ENCODE data around the gene OSBPL10. TPM values are rescaled to one million over a fixed set of nuclear protein-coding genes. Genes with fewer than 3 reads are reported as not detected.

OSBPL10 gene
- total and polyA plus RNA-seq, 2 donors (not counting 1 experiment from before 2014, with no cell fraction given), result 7.1 to 7.5 TPM

GRCh38 chr3:31953091-31953490 is 28.0 kb downstream of the OSBPL10 start:
- Histone ChIP-seq H2AFZ (ENCODE audit: low read length) (no peak overlapping the region), H3K79me2 (ENCODE audit: control insufficient read depth, insufficient read depth, low read length) (no peaks in the 10 kb centered on the region)

DNA sequence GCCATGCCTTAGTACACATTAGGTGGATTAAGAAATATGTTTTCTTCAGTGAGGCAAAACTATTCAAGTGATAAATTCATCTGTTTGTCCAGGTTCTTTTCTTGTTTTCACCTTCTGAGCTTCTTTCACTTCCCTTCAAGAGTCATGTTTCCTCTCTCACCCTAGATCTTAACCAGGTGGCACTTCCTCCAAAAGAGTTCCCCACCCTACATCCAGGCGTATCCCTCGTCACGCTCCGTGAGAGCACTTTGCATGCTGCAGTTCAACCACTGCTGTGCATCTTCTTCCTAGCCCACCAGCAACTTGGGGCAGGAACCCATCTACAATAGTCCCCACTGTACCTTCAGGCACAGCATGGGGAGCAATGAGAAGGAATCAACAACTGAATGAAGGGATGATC is 28.9 kb downstream of the OSBPL10 start:
- Histone ChIP-seq H3K36me3 (ENCODE audit: control insufficient read depth, insufficient read depth, low read length) (no peaks in the 10 kb centered on the region), H3K9ac (ENCODE audit: insufficient read depth, low read length) (no peak overlapping the region), H3K27me3 (ENCODE audit: control insufficient read depth, insufficient read depth, low read length) (no peaks in the 10 kb centered on the region), H3K27ac (ENCODE audit: insufficient read depth, low read length) (no peak overlapping the region), H4K20me1 (ENCODE audit: control insufficient read depth, extremely low read depth, insufficient read depth, low read length) (no peaks in the 10 kb centered on the region), H3K79me2 (ENCODE audit: control insufficient read depth, insufficient read depth, low read length) (no peaks in the 10 kb centered on the region), H3K4me2 (ENCODE audit: extremely low read depth, insufficient read depth, low read length) (no peak overlapping the region), H3K4me1 (ENCODE audit: control insufficient read depth, extremely low read depth, insufficient read depth, low read length) (no peaks in the 10 kb centered on the region), H3K4me3 (replicated peaks in 1 of 4; ENCODE audit: control extremely low read depth in 1 of 4, insufficient read depth in 1 of 4, low read depth in 3 of 4, low read length in 4 of 4) (no peak overlapping the region), H2AFZ (ENCODE audit: low read length) (no peak overlapping the region), H3K9me3 (ENCODE audit: control insufficient read depth, insufficient read depth, low read depth, low read length) (no peaks in the 10 kb centered on the region)
- no peak for DNase-seq (ENCODE audit: low read depth in 2 of 2)
- TF ChIP-seq, protein P1, sequence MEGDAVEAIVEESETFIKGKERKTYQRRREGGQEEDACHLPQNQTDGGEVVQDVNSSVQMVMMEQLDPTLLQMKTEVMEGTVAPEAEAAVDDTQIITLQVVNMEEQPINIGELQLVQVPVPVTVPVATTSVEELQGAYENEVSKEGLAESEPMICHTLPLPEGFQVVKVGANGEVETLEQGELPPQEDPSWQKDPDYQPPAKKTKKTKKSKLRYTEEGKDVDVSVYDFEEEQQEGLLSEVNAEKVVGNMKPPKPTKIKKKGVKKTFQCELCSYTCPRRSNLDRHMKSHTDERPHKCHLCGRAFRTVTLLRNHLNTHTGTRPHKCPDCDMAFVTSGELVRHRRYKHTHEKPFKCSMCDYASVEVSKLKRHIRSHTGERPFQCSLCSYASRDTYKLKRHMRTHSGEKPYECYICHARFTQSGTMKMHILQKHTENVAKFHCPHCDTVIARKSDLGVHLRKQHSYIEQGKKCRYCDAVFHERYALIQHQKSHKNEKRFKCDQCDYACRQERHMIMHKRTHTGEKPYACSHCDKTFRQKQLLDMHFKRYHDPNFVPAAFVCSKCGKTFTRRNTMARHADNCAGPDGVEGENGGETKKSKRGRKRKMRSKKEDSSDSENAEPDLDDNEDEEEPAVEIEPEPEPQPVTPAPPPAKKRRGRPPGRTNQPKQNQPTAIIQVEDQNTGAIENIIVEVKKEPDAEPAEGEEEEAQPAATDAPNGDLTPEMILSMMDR (conservative IDR thresholded peaks at IDR 0.05 in 1 of 2, IDR thresholded peaks at IDR 0.05 in 1 of 2; ENCODE audit: low read depth in 1 of 2, low read length in 2 of 2), result no peak
- no peak for TF ChIP-seq EZH2 (IDR thresholded peaks at IDR 0.05; ENCODE audit: low read length, missing control alignments)

More at GRCh38 chr3:31953091-31953490, 28.0 kb downstream of the OSBPL10 start:
- H3K4me2 ChIP-seq (ENCODE audit: extremely low read depth, insufficient read depth, low read length), result no peak overlapping the region
- no peaks in the 10 kb centered on the region for H3K36me3 ChIP-seq (ENCODE audit: control insufficient read depth, insufficient read depth, low read length)
- no peak for TF ChIP-seq EZH2 (IDR thresholded peaks at IDR 0.05; ENCODE audit: low read length, missing control alignments)
- TF ChIP-seq, protein P1 (conservative IDR thresholded peaks at IDR 0.05 in 1 of 2, IDR thresholded peaks at IDR 0.05 in 1 of 2; ENCODE audit: low read depth in 1 of 2, low read length in 2 of 2), result no peak
- no peaks in the 10 kb centered on the region for H3K9me3 ChIP-seq (ENCODE audit: control insufficient read depth, insufficient read depth, low read depth, low read length)
- H3K27me3 ChIP-seq (ENCODE audit: control insufficient read depth, insufficient read depth, low read length), result no peaks in the 10 kb centered on the region
- no peak overlapping the region for H3K4me3 ChIP-seq (replicated peaks in 1 of 4; ENCODE audit: control extremely low read depth in 1 of 4, insufficient read depth in 1 of 4, low read depth in 3 of 4, low read length in 4 of 4)
- no peaks in the 10 kb centered on the region for H4K20me1 ChIP-seq (ENCODE audit: control insufficient read depth, extremely low read depth, insufficient read depth, low read length)
- no peak overlapping the region for H3K27ac ChIP-seq (ENCODE audit: insufficient read depth, low read length)
- no peaks in the 10 kb centered on the region for H3K4me1 ChIP-seq (ENCODE audit: control insufficient read depth, extremely low read depth, insufficient read depth, low read length)
- no peak for DNase-seq (ENCODE audit: low read depth in 2 of 2)
- H3K9ac ChIP-seq (ENCODE audit: insufficient read depth, low read length), result no peak overlapping the region

DNA sequence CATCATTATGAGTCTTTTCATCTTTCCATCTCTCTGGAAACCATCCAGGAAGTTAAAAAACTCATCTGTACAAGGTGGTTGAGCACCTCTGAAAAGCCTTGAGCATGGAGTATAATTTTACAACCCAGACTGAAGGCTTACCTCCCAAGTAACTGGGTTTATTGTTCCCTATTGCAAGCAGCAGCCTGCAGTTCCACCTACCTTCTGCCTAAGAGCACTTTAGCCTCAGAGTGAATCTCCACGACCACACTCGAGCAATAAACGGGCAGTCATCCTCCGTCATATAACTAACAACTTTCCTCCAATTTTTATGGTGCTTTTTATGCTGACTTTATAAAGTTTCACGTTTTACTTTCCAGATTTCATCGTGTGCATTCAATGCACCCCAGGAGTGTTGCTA is 32.8 kb downstream of the OSBPL10 start:
- Histone ChIP-seq H3K27ac (ENCODE audit: insufficient read depth, low read length) (no peak overlapping the region), H3K9me3 (ENCODE audit: control insufficient read depth, insufficient read depth, low read depth, low read length) (no peaks in the 10 kb centered on the region), H3K4me2 (ENCODE audit: extremely low read depth, insufficient read depth, low read length) (no peak overlapping the region), H3K79me2 (ENCODE audit: control insufficient read depth, insufficient read depth, low read length) (no peaks in the 10 kb centered on the region), H3K4me1 (ENCODE audit: control insufficient read depth, extremely low read depth, insufficient read depth, low read length) (peaks cover 3% of the 10 kb centered on the region), H3K9ac (ENCODE audit: insufficient read depth, low read length) (no peak overlapping the region), H3K27me3 (ENCODE audit: control insufficient read depth, insufficient read depth, low read length) (no peaks in the 10 kb centered on the region), H3K4me3 (replicated peaks in 1 of 4; ENCODE audit: control extremely low read depth in 1 of 4, insufficient read depth in 1 of 4, low read depth in 3 of 4, low read length in 4 of 4) (no peak overlapping the region), H2AFZ (ENCODE audit: low read length) (no peak overlapping the region), H4K20me1 (ENCODE audit: control insufficient read depth, extremely low read depth, insufficient read depth, low read length) (no peaks in the 10 kb centered on the region), H3K36me3 (ENCODE audit: control insufficient read depth, insufficient read depth, low read length) (no peaks in the 10 kb centered on the region)
- DNase-seq (ENCODE audit: low read depth in 2 of 2), result no peak
- TF ChIP-seq, protein P1 (conservative IDR thresholded peaks at IDR 0.05 in 1 of 2, IDR thresholded peaks at IDR 0.05 in 1 of 2; ENCODE audit: low read depth in 1 of 2, low read length in 2 of 2), result no peak
- no peak for TF ChIP-seq EZH2 (IDR thresholded peaks at IDR 0.05; ENCODE audit: low read length, missing control alignments)

Measured in fibroblast of lung (primary cell).